Measurements from ENCODE around the gene ZNF600. TPM values are rescaled to one million over a fixed set of nuclear protein-coding genes. Genes with fewer than 3 reads are reported as not detected.

ZNF600 gene
- 0.07 to 0.27 TPM (median 0.17 TPM) in 5 replicates for total RNA-seq (2022; extraction: Qiagen RNA extraction)

DNA sequence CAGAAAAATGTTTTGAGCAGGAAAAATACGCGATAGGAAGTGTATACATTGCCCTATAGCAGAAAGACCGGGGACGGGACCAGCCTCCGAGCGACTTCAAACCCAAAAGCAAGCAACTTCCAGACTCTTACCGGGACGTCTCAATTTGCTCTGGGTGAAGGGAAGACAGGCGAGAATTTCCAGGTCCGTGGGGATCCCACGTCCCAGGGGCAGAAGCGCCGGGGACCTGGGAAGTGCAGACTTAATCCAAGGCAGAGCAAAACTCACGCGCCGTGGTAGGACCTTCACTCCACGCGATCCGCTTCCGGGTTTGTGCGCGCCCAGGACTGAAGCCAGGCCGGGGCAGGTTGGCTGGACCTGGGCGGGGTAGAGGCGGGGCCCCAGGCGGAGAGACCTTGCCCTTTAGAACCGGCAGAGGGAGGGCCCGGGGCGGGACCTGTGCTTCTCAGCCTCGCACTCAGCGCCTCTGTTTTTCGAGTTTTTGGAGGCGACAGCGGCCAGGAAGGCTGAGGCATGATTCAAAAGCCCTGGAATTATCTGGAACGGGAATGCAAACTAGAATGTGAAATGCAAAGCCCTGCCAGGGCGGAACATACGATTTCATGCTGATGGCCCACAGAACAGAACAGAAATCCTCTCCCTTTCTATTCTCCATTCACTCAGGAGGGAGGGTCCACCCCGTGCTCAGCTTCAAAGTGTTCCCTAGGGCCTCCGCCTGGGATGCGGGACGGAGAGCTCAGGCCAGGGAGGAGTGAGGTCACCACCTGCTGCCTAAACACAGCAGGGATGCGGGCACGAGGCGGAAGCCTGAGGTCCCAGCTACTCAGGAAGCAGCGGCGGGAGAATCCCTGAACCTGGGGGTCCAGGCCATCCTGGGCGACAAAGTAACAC is at the start of gene ZNF600:
ZNF600 (minus strand) TSS at position 328 of the 891 bp plus-strand sequence. CDS start 7,903 bp downstream, outside the sequence.

GRCh38 chr19:52821204-52821960 is 34.8 kb upstream of the ZNF600 start, which contains the start of gene ZNF28:
Gene ZNF28 (minus strand): TSS chr19:52821633. CDS start chr19:52817958, 3,675 bp downstream.

GRCh38 chr19:52734893-52735661 is 51.5 kb downstream of the ZNF600 start, which contains the start of gene ZNF611:
Gene ZNF611 (minus strand): TSS chr19:52735044. CDS start chr19:52715894, 19,150 bp downstream.

Other genes starting within 250 kb of the ZNF600 start
- gene ZNF701, start 216.5 kb downstream of the ZNF600 start, total RNA-seq (2022; extraction: Qiagen RNA extraction) = 0.09 to 0.29 TPM (median 0.26 TPM) in 5 replicates
- gene ZNF83, start 148.4 kb downstream of the ZNF600 start, total RNA-seq (2022; extraction: Qiagen RNA extraction) = 0.03 to 0.11 TPM (median 0.07 TPM) in 5 replicates
- 2.3 to 3.5 TPM (median 3.2 TPM) in 5 replicates for gene ZNF611, start 51.7 kb downstream of the ZNF600 start, total RNA-seq (2022; extraction: Qiagen RNA extraction)
- gene ZNF28, start 34.8 kb upstream of the ZNF600 start, total RNA-seq (2022; extraction: Qiagen RNA extraction) = 0.45 to 2.1 TPM (median 1.1 TPM) in 5 replicates
- 0.31 to 0.78 TPM (median 0.45 TPM) in 5 replicates for gene ZNF468, start 70.8 kb upstream of the ZNF600 start, total RNA-seq (2022; extraction: Qiagen RNA extraction)
- not detected in 5 replicates for gene ZNF320, start 110.8 kb upstream of the ZNF600 start, total RNA-seq (2022; extraction: Qiagen RNA extraction)
- 0.05 TPM in 1 of 5 replicates, not detected in the others for gene ZNF888, start 136.6 kb upstream of the ZNF600 start, total RNA-seq (2022; extraction: Qiagen RNA extraction)
- gene ZNF816, start 176.1 kb upstream of the ZNF600 start, total RNA-seq (2022; extraction: Qiagen RNA extraction) = 0.04 to 0.10 TPM (median 0.06 TPM) in 4 of 5 replicates, not detected in the other
- gene ERVV-1, start 227.1 kb upstream of the ZNF600 start, total RNA-seq (2022; extraction: Qiagen RNA extraction) = 0.03 TPM in 1 of 5 replicates, not detected in the others